LHCN-M2 (cell line): ENCODE results near the gene MAEA. TPM values are rescaled to one million over a fixed set of nuclear protein-coding genes. Genes with fewer than 3 reads are reported as not detected.

ENCODE experiments used
- DNase-seq: peaks from one replicate; pipeline ENCODE4 v3.0.0-alpha.2; 2012; ENCODE audit warnings: low read depth
- polyA plus RNA-seq: library from polyadenylated mRNA; unstranded; fragments of >200 nt; gene quantifications from one replicate; pipeline ENCODE4 v1.2.1, GENCODE V29; 2012; ENCODE audit warnings: missing spikeins
- total RNA-seq: library from RNA; depleted of rRNA; stranded (reverse); fragments of >200 nt; gene quantifications from 2 replicates; pipeline ENCODE4 v1.2.3, GENCODE V29; 2014; rRNA removed

Gene MAEA
- 93.6 and 94.1 TPM in 2 replicates for total RNA-seq
- polyA plus RNA-seq, result 61.5 TPM

DNA sequence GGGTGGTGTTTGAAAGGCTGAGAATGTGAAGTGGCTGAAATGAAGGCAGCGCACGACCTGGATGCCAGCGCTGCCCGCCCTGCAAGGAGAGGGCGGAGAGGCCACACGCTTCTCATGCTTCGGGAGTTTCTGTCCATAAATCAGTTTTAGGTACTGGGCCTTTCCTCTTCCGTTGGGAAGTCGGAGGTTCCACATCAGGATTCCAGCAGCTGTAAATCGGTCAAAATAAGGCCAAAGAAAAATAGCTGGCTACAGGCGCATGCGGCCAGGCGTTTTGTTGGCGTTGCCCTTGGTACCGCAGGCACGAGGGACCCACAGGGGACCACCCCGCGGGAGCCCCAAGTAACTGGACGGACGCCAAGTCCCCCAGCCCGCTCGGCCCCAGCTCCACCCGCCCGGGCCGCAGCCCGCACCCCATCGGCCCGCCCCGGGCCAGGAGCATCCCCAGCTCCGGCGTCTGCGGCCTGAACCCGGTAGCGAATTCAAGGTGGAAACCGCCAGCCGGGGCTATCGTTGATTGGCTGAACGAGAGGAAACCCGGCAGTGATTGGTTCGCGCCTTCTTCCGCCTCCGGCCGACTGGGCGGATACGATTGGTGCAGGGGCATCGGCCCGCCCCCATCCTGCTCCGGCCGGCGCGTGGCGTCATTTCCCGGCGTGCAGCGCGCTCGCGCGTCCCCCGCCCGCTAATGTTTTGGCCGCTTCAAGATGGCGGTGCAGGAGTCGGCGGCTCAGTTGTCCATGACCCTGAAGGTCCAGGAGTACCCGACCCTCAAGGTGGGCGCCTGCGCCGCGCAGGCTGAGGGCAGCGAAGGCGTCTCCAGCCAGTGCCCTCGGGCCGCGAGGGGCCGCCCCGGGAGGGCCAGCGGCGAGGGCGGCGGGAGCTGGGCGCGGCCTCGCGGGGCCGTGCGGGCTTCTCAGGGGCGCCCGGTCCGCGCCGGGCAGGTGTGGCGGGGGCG, at the start of gene MAEA:
Gene MAEA, plus strand, starts transcription at position 685 of the 958 bp plus-strand sequence. Its CDS starts 23 bp downstream, at position 708.
- DNase-seq, result peak; percentile 96

DNA sequence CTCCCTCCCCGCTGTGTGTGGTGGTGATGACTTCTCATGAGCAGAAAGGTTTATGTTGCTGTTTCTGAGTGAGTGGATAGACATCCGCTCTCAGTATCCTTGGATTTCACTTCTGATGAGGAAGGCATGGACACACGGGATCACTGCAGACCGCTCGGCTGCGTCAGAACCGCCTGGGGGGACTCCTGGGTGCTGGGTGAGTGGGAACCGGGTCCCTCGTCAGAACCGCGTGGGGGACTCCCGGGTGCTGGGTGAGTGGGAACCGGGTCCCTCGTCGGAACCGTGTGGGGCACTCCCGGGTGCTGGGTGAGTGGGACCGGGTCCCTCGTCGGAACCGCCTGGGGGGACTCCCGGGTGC, 49.8 kb upstream of the MAEA start:
- DNase-seq, result no peak

- no peak for DNase-seq
Observed at GRCh38 chr4:1240721-1241465, 48.8 kb upstream of the MAEA start.

- DNase-seq, result no peak
Observed at GRCh38 chr4:1241466-1241935, 48.2 kb upstream of the MAEA start.

DNA sequence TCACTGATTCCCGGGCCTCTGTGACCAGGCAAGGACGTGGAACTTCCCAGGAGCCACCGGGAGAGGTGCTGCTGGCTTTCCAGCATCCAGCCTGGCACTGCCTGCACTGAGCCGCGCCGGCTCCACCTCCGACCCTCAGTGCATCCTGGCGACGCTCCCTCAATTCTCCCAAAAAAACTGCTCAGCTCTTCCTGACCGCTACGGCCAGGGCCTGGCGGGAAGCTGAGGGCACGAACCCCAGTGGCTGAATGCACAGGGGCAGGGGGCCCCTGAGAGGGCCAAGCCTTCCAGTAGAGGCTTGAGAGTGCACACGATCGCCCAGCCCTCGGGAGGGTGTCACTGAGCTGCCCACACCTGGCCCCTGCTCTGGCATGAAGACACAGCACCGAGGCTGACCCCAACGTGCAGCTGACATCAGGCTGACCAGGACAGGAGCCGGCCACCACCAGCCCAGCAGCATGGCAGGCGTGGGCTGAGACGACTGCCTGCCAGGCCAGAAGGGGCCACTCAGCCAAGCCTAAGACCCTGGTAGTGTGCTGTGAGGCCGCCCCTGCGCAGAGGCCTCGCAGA, 47.7 kb upstream of the MAEA start:
- no peak for DNase-seq

- no peak for DNase-seq
Observed at GRCh38 chr4:1242506-1243450, 46.9 kb upstream of the MAEA start.

GRCh38 chr4:1243451-1244080, 46.1 kb upstream of the MAEA start:
- DNase-seq, result no peak

DNA sequence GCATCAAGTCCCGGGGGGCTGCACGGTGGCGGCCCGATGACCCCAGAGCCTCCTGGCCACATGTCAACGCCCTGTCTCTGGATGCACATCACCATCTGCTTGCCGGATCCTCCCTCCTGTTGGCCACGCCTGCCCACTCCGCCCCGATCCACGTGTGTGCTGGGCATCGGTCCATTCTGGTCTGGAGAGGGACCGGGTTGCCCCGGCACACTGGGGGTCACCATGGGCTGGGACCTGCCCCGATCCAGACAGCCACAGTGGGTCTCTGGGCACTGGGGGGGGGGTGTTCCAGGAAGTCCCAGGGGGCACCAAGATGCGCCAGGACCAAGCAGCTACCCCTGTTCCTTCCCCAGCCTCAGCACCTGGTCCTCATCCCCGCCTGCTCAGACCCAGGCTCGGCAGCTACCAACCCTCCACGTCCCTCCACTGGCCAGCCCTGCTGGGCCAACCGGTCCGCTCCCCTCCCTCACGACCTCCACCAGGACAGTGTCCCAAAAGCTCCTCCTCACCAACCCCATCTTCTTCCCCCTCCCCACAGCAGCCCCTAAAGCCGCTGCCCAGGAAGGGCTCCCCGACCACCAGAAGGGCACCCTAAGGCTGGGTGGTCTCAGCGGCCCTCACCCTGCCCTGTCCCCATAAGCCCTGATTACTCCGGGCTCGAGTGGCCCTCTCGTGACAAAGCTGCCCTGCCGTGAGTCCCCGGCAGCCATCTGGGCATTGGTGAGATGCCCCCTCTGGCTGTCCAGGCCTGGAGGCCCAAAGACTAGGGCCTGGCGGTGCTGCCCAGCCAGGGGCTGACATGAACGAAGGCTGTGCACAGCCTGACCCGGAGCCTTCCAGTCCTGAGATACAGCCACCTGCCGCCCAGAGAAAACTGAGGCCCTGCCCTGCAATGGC, 45.4 kb upstream of the MAEA start:
- DNase-seq, result no peak

DNA sequence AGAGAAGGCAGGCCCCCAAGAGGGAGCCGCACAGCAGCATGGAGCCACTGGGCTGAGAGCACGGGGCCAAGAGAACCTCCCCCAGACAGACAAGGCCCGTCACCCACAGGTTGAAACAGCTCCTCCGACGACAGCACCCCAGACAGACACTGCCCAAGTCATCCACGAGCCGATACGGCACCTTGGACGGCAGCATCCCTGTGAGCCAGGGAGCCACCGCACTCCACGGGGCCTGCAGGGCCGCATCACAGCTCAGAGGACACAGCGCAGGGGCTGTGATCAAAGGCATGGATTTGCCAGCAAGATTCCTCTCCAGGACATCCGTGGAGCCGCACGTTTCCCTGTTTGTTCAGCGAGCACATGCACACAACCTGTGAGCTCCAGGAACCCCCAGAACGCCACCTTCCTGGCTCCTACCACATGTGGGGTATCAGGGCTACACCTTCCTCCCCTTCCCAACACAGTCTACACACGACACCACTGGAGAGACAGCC, 44.7 kb upstream of the MAEA start:
- DNase-seq, result no peak

GRCh38 chr4:1245481-1246051, 44.1 kb upstream of the MAEA start:
- no peak for DNase-seq

DNA sequence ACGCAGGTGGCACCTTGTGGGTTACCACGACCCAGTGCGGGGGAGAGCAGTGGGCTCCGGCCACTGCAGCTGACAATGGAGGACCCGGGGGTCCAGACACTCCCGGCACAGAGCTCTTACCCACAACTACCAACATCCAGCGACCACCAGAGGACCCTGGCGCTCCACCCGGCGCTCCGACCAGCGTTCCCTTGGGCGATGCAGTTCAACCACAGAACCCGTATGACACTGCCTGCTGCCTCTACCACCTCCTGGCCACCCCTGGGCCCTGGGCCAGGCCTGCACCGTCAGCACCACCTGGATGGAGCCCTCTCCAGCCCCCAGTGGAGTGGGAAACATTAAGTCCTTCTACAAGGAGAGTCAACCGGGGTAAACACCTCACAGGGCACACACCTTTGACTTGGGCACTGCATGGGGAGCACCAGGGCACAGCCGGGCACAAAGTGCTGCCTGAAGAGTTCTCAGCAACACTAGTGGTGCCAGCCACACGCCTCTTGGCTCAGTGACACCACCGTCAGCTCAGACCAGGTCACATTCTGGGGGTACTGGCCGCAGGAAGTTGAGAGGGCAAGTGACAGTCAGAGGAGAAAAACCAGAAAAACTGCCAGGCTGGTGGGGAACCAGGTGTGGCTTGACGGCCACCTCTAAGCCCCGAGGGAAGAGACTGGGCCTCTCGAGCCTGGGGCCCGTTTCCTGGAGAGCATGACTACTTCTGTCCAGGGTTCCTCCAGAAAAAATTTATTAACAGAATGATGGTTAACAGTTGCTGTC, 43.4 kb upstream of the MAEA start:
- DNase-seq, result no peak

GRCh38 chr4:1246901-1247863, 42.5 kb upstream of the MAEA start:
- DNase-seq, result peak; percentile 15

DNA sequence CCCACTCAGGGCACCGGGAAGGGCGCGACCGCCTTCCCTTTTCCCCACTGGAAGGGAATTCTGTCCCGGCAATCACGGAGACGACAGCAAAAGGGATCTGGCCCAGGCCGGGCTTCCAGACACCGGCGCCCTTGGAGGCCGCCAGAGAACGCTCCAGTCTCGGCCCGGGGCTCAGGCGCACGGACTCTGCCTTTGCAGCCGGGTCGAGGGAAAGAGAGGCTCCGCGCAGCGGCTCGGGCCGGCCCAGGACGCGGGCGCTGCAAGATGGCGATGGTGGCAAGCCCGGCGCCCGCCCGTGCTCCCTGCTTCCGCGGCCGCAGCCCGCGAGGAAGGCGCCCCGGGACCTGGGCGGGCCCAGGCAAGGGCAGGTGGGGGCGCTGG, 41.8 kb upstream of the MAEA start:
- DNase-seq, result no peak

DNA sequence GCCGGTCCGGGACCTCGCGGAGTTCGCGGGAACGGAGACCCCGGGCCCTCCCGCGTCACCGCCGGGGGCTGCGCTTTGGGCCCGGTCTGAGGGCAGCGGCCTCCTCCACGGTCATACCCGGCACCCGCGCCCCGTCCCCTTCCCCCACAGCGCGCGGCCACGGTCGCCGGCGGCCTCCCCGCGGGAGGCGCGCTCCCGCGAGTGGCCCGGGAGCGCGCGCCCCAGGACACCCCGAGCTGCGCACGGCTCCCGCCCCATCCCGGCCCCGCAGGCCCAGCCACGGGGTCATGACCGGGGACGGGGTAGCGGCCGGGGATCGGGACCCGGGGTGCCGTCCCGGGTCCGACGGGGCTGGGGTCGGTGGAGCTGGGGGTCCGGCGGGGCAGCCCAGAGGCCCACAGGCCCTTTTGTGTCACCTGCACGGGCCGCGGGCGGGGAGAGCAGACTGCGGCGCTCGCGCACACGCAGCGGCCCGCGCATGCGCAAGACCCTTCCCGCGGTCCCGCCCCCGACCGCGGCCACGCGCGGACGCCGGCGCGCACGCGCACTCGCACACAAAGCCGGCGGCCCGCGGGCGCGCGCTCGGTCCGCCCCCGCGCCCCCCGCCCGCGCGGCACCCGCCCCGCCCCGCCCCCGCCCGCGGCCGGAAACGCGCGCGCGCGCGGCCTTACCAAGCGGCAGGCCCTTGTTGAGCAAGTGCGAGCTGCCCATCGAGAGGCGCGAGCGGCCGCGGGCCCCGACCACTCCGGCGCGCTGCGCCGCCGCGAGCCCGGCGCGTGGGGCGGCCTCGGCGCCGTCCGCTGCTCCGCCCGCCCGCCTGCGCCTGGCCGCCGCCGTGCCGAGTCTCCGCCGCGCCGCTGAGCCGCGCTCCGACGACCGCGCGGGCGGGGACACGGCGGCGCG, 41.2 kb upstream of the MAEA start, which contains the start of gene CTBP1:
Gene CTBP1, minus strand, starts transcription at position 886 of the 903 bp plus-strand sequence. CDS start 7,799 bp downstream, outside the sequence.
- peak; percentile 78 for DNase-seq

- peak; percentile 80 for DNase-seq
Observed at GRCh38 chr4:1249148-1249730, 40.5 kb upstream of the MAEA start.
